Measurements from ENCODE around the gene PLEK. TPM values are rescaled to one million over a fixed set of nuclear protein-coding genes. Genes with fewer than 3 reads are reported as not detected.
"Not testable (repeated sequence)": the region's sequence is repeated elsewhere in the genome, so short reads cannot be mapped to it uniquely, and the experiment has no call there.

The PLEK gene
- total RNA-seq, 4 donors from 2014 or later: 3.0 to 5.2 (median 4.6) TPM; not detected in 1

GRCh38 chr2:68374184-68374583, 9.1 kb downstream of the PLEK start:
- no peaks in the 10 kb centered on the region for H3K27me3 ChIP-seq
- 94 to 100% methylated on average over 2 of the region's 2 CpGs for WGBS, 2 donors (ENCODE audit: low coverage in 1 of 2)
- H3K4me1 ChIP-seq: no peaks in the 10 kb centered on the region
- TF ChIP-seq POLR2A (IDR thresholded peaks at IDR 0.05) (no peak), POLR2AphosphoS5 (IDR thresholded peaks at IDR 0.05) (no peak), CTCF (IDR thresholded peaks at IDR 0.05) (no peak), EP300 (IDR thresholded peaks at IDR 0.05; ENCODE audit: low read depth) (no peak)
- no peak overlapping the region for H3K4me3 ChIP-seq
- intact Hi-C loops (cut with DNase I; ENCODE audit: low total_unique reads): no loop called here
- no peak for DNase-seq
- no peaks in the 10 kb centered on the region for H3K36me3 ChIP-seq
- no peaks in the 10 kb centered on the region for H3K9me3 ChIP-seq
- in situ Hi-C loops (cut with MboI; ENCODE audit: low pct_ligation_motif_present in 1 of 4, low pct_unique_long_range_greater_than_20kb in 1 of 4, low sequenced_read_pairs in 3 of 4): loop anchor here in 1 of 4 donors (10.0 kb wide), 1 partner anchor 61 kb away; no protein-coding TSS in a partner anchor
- no peak overlapping the region for H3K27ac ChIP-seq

GRCh38 chr2:68375582-68375981, 10.5 kb downstream of the PLEK start:
- TF ChIP-seq CTCF (IDR thresholded peaks at IDR 0.05): no peak
- TF ChIP-seq EP300 (IDR thresholded peaks at IDR 0.05; ENCODE audit: low read depth): no peak
- TF ChIP-seq POLR2A (IDR thresholded peaks at IDR 0.05): no peak
- no peak for TF ChIP-seq POLR2AphosphoS5 (IDR thresholded peaks at IDR 0.05)
- Histone ChIP-seq H3K4me3 (no peak overlapping the region), H3K27ac (no peak overlapping the region), H3K36me3 (no peaks in the 10 kb centered on the region), H3K4me1 (no peaks in the 10 kb centered on the region), H3K9me3 (no peaks in the 10 kb centered on the region), H3K27me3 (no peaks in the 10 kb centered on the region)
- intact Hi-C loops (cut with DNase I; ENCODE audit: low total_unique reads): no loop called here
- in situ Hi-C loops (cut with MboI; ENCODE audit: low pct_ligation_motif_present in 1 of 4, low pct_unique_long_range_greater_than_20kb in 1 of 4, low sequenced_read_pairs in 3 of 4): loop anchor here in 1 of 4 donors (10.0 kb wide), 1 partner anchor 59 kb away; no protein-coding TSS in a partner anchor
- no peak for DNase-seq

GRCh38 chr2:68377137-68377780, 12.2 kb downstream of the PLEK start:
- in situ Hi-C loops (cut with MboI; ENCODE audit: low pct_ligation_motif_present in 1 of 4, low pct_unique_long_range_greater_than_20kb in 1 of 4, low sequenced_read_pairs in 3 of 4): loop anchor here in 1 of 4 donors (10.0 kb wide), 1 partner anchor 58 kb away; no protein-coding TSS in a partner anchor
- no peak overlapping the region for H3K4me3 ChIP-seq
- no peak overlapping the region for H3K27ac ChIP-seq
- no peaks in the 10 kb centered on the region for H3K27me3 ChIP-seq
- H3K36me3 ChIP-seq: no peaks in the 10 kb centered on the region
- intact Hi-C loops (cut with DNase I; ENCODE audit: low total_unique reads): no loop called here
- WGBS, 2 donors (ENCODE audit: low coverage in 1 of 2): 74 to 85% methylated on average over 3 of the region's 3 CpGs
- DNase-seq: no peak
- no peaks in the 10 kb centered on the region for H3K4me1 ChIP-seq
- H3K9me3 ChIP-seq: no peaks in the 10 kb centered on the region
- TF ChIP-seq POLR2A (IDR thresholded peaks at IDR 0.05) (no peak), EP300 (IDR thresholded peaks at IDR 0.05; ENCODE audit: low read depth) (no peak), POLR2AphosphoS5 (IDR thresholded peaks at IDR 0.05) (no peak), CTCF (IDR thresholded peaks at IDR 0.05) (no peak)

DNA sequence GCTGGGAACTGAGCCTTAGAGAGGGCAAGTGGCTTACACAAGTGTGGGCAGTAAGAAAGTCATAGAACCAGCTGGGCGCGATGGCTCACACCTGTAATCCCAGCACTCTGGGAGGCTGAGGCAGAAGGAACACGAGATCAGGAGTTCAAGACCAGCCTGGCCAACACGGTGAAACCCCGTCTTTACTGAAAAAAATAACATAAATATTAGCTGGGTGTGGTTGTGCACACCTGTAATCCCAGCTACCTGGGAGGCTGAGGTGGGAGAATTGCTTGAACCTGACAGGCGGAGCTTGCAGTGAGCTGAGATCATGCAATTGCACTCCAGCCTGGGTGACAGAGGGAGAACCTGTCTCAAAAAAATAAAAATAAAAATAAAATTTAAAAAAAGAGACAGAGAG, 13.7 kb downstream of the PLEK start:
- 83% methylated on average over 4 to 6 of the region's 6 CpGs for WGBS, 2 donors (ENCODE audit: low coverage in 1 of 2)
- H3K4me3 ChIP-seq; H3K27ac ChIP-seq; intact Hi-C loops (cut with DNase I; ENCODE audit: low total_unique reads); H3K9me3 ChIP-seq; H3K36me3 ChIP-seq; H3K27me3 ChIP-seq; DNase-seq; H3K4me1 ChIP-seq: not testable (repeated sequence)
- in situ Hi-C loops (cut with MboI; ENCODE audit: low pct_ligation_motif_present in 1 of 4, low pct_unique_long_range_greater_than_20kb in 1 of 4, low sequenced_read_pairs in 3 of 4): loop anchor here in 1 of 4 donors (10.0 kb wide), 1 partner anchor 56 kb away; no protein-coding TSS in a partner anchor

All from transverse colon (tissue), 4 donors.